HL-60 (cell line): ENCODE data around the gene MED13L.

Source experiments
- CTCF ChIP-seq: IDR thresholded peaks from one replicate; pipeline ENCODE4 v1.5.1; 2011; ENCODE audit warnings: low read length, control low read depth, inconsistent platforms; ENCODE audit not compliant: insufficient read depth
- SPI1 ChIP-seq: IDR thresholded peaks from 2 replicates; pipeline ENCODE4 v1.6.1; 2012; ENCODE audit warnings: low read depth, mild to moderate bottlenecking, borderline replicate concordance

GRCh38 chr12:115926037-115926670 lies 351.3 kb downstream of the MED13L start:
- TF ChIP-seq SPI1 (no peak), CTCF (no peak)
